H1 (cell line): ENCODE data around the gene CETN1. TPM values are rescaled to one million over a fixed set of nuclear protein-coding genes. Genes with fewer than 3 reads are reported as not detected.

Source experiments
- ASH2L ChIP-seq: fragments of 200-600, 300-600 bp; sonication (generic); IDR thresholded peaks from one replicate; pipeline ENCODE4 v1.7.1; 2017; ENCODE audit warnings: low read length
- CBX5 ChIP-seq: fragments of 300-800, 300-1000 bp; sonication (generic); IDR thresholded peaks from 2 replicates; pipeline ENCODE4 v1.7.1; 2016; ENCODE audit warnings: antibody characterized with exemption, low read length, low read depth
- CHD2 ChIP-seq: IDR thresholded peaks from 2 replicates; pipeline ENCODE4 v1.6.1; 2012; ENCODE audit warnings: low read length, improper control_type of control experiment
- HDAC6 ChIP-seq: IDR thresholded peaks from one replicate; pipeline ENCODE4 v1.7.1; 2012; ENCODE audit warnings: low read depth, mild to moderate bottlenecking, inconsistent platforms, low read length, moderate library complexity
- KDM4A ChIP-seq: IDR thresholded peaks from one replicate; pipeline ENCODE4 v1.7.1; 2012; ENCODE audit warnings: low read depth, mild to moderate bottlenecking, moderate library complexity, low read length, inconsistent platforms; ENCODE audit not compliant: severe bottlenecking
- SRF ChIP-seq: IDR thresholded peaks from 2 replicates; pipeline ENCODE4 v1.6.1; 2011; ENCODE audit warnings: mild to moderate bottlenecking, low read depth, low read length, moderate library complexity
- polyA plus RNA-seq, 7 experiments: library from polyadenylated mRNA; depleted of rRNA in 3 of 7; stranded (reverse) in 5 of 7; unstranded in 2 of 7; fragments of >200 nt in 5 of 7; fragments of 200-250 nt in 2 of 7; gene quantifications; 1 replicate in 5 of 7; 2 replicates in 1 of 7; 4 replicates in 1 of 7; pipeline versions ENCODE4 v1.2.1 to v1.2.3, GENCODE V29; 2011 to 2013; ENCODE audit warnings: missing spikeins in 2 of 7, mixed read lengths in 2 of 7
- total RNA-seq: library from RNA; stranded (reverse); fragmentation: NEBNext Ultra II Directional; extraction: Animal tissue kit (Norgen Biotek cat#: 25700); gene quantifications from 2 replicates; pipeline ENCODE4 v1.2.1, GENCODE V29; 2021

CETN1 gene
- total and polyA plus RNA-seq, 2 of the 8 experiments (the other 6 are each of a cell fraction or from before 2014, with no cell fraction given), result not detected

DNA sequence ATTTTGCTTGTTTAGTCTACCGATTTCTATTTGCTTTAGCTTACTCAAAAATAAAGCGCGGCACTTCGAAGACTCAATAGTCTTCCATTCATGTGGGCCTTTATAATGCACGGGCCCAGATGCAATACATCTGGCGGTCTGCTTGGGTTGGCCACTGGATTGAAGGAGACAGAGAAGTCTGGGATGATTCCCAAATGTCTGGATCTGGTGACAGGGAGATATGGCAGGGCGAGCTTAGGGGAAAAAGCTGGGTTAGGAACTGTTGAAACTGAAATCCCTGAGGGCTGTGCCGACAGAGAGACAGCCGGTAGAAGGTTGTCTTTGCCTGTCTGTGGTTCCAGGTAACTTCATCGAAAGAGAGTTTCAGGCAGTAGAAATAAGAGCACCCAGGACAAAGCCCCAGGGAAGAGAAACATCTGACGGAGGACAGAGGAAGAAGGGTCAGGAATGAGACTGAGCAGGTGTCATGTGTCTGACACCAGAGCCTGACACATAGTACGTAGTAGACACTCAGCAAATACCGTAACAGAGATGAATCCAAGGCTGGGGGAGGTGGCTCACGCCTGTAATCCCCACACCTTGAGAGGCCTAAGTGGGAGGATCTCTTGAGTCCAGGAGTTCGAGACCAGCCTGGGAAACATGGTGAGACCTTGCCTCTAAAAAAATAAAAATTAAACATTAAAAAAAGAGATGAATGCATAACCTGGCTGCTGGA is 30.2 kb downstream of the CETN1 start (continued):
- TF ChIP-seq KDM4A (no peak), SRF (no peak), HDAC6 (no peak), CHD2 (no peak), ASH2L (no peak), CBX5 (no peak)
